ENCODE results near the gene SYTL3. TPM values are rescaled to one million over a fixed set of nuclear protein-coding genes. Genes with fewer than 3 reads are reported as not detected.

SYTL3 gene
- polyA plus RNA-seq, 1 donor (not counting 4 experiments of a cell fraction or from before 2014, with no cell fraction given) = 1.4 TPM

DNA sequence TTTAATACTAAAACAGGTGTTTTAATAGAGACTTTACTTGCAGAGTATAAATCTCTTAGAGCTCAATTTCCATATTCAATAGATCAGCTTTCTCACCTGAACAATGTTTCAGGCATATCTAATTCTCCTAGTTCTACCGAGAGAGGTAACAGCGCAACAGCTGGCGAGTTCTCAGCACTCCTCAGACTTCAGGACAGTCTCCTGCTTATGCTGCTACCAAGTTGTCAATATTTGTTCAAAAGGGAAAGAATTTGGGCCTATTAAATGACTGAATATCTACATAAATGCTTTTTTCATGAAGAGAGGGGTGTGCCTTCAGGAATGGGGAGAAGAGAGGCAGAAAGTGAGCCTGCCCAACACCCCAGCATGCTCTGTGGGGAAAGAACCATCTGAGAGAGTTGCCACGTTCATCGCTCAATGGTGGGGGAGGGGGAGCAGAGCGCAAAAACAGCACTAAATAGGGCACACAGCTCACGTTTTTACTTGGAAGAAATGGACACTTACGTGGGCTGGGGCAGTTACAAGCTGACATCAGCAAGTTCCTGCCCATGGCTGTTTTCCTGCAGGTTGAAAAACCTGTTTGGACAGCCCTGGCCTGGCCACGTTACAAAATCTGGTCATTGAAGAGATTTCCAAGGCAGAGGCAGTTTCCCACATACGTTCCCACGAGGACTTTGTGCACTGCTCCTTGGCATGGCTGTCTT lies 131.3 kb downstream of the SYTL3 start:
- Histone ChIP-seq H3K4me2 (ENCODE audit: control insufficient read depth, extremely low read depth, insufficient read depth, low read depth, low read length) (peak overlapping the region; percentile 2), H3K9ac (ENCODE audit: control insufficient read depth, extremely low read depth, insufficient read depth, low read length) (peak overlapping the region; percentile 10)

DNA sequence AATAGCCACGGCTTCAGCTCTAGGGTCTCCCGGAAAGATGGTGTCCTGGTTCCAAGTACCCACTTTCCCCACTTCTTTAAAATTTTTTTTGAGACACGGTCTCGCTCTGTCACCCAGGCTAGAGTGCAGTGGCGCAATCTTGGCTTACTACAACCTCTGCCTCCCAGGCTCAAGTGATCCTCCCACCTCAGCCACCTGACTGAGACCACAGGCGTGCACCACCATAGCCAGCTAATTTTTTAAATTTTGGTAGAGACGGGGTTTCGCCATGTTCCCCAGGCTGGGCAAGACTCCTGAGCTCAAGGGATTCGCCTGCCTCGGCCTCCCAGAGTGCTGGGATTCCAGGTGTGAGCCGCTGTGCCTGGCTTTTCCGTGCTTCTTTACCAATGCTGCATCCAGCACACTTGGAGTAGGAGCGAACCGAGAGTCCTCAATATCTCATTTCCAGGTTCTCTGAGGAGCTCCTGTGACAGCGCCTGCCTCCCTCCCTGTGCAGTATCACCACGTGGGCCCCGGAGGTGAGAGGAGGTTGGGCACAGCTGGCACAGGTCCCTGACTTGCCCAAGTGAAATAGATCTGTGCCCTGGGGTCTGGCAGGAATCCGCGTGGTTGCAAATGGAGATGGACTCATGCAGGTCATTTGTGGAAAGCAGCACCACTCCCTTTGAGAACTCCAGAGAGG lies 132.0 kb downstream of the SYTL3 start:
- Histone ChIP-seq H4K20me1 (ENCODE audit: control insufficient read depth, extremely low read depth, insufficient read depth, low read length) (peaks cover 7% of the 10 kb centered on the region), H3K9me3 (ENCODE audit: control insufficient read depth, low read depth, low read length) (no peaks in the 10 kb centered on the region), H3K9ac (ENCODE audit: control insufficient read depth, extremely low read depth, insufficient read depth, low read length) (peak overlapping the region; percentile 10), H2AFZ (ENCODE audit: control insufficient read depth, low read length) (no peak overlapping the region), H3K4me3 (ENCODE audit: control insufficient read depth in 2 of 3, extremely low read depth in 1 of 3, insufficient read depth in 2 of 3, low read depth in 1 of 3, low read length in 3 of 3) (no peak overlapping the region), H3K4me1 (ENCODE audit: control insufficient read depth, extremely low read depth, insufficient read depth, low read length) (peaks cover 57% of the 10 kb centered on the region), H3K79me2 (ENCODE audit: control insufficient read depth, insufficient read depth, low read length) (peaks cover 69% of the 10 kb centered on the region), H3K27me3 (ENCODE audit: control insufficient read depth, extremely low read depth, insufficient read depth, low read length) (no peaks in the 10 kb centered on the region), H3K36me3 (ENCODE audit: control insufficient read depth in 2 of 2, extremely low read depth in 1 of 2, insufficient read depth in 2 of 2, low read length in 2 of 2) (peaks cover 62 to 67% of the 10 kb centered on the region in 2 experiments), H3K9me1 (ENCODE audit: control insufficient read depth, extremely low read depth, insufficient read depth, low read length) (peaks cover 9% of the 10 kb centered on the region), H3K4me2 (ENCODE audit: control insufficient read depth, extremely low read depth, insufficient read depth, low read depth, low read length) (peak overlapping the region; percentile 2), H3K27ac (ENCODE audit: control insufficient read depth, insufficient read depth, low read length) (peak overlapping the region; percentile 21)
- TF ChIP-seq, protein P1, sequence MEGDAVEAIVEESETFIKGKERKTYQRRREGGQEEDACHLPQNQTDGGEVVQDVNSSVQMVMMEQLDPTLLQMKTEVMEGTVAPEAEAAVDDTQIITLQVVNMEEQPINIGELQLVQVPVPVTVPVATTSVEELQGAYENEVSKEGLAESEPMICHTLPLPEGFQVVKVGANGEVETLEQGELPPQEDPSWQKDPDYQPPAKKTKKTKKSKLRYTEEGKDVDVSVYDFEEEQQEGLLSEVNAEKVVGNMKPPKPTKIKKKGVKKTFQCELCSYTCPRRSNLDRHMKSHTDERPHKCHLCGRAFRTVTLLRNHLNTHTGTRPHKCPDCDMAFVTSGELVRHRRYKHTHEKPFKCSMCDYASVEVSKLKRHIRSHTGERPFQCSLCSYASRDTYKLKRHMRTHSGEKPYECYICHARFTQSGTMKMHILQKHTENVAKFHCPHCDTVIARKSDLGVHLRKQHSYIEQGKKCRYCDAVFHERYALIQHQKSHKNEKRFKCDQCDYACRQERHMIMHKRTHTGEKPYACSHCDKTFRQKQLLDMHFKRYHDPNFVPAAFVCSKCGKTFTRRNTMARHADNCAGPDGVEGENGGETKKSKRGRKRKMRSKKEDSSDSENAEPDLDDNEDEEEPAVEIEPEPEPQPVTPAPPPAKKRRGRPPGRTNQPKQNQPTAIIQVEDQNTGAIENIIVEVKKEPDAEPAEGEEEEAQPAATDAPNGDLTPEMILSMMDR (optimal IDR thresholded peaks at IDR 0.05 in 1 of 3, IDR thresholded peaks at IDR 0.05 in 1 of 3, conservative IDR thresholded peaks at IDR 0.05 in 1 of 3; ENCODE audit: extremely low read depth in 1 of 3, insufficient read depth in 2 of 3, low read length in 3 of 3) = no peak
- no peak for TF ChIP-seq EZH2 (IDR thresholded peaks at IDR 0.05; ENCODE audit: low read length)
- dilution Hi-C loops (cut with MboI; ENCODE audit: extremely low pct_ligation_motif_present, low sequenced_read_pairs) = no loop called here
- DNase-seq (ENCODE audit: low read depth, low spot score) (no peak), FAIRE-seq (no peak)

More for the DNA sequence above, 131.3 kb downstream of the SYTL3 start:
- FAIRE-seq = peak; percentile 81
- no peaks in the 10 kb centered on the region for H3K9me3 ChIP-seq (ENCODE audit: control insufficient read depth, low read depth, low read length)
- peaks cover 73% of the 10 kb centered on the region for H3K79me2 ChIP-seq (ENCODE audit: control insufficient read depth, insufficient read depth, low read length)
- H3K27ac ChIP-seq (ENCODE audit: control insufficient read depth, insufficient read depth, low read length) = peak overlapping the region; percentile 21
- H3K27me3 ChIP-seq (ENCODE audit: control insufficient read depth, extremely low read depth, insufficient read depth, low read length) = no peaks in the 10 kb centered on the region
- H3K36me3 ChIP-seq (ENCODE audit: control insufficient read depth in 2 of 2, extremely low read depth in 1 of 2, insufficient read depth in 2 of 2, low read length in 2 of 2) = peaks cover 62 to 73% of the 10 kb centered on the region in 2 experiments
- no peak overlapping the region for H2AFZ ChIP-seq (ENCODE audit: control insufficient read depth, low read length)
- peaks cover 10% of the 10 kb centered on the region for H3K9me1 ChIP-seq (ENCODE audit: control insufficient read depth, extremely low read depth, insufficient read depth, low read length)
- no peak for DNase-seq (ENCODE audit: low read depth, low spot score)
- H4K20me1 ChIP-seq (ENCODE audit: control insufficient read depth, extremely low read depth, insufficient read depth, low read length) = peaks cover 7% of the 10 kb centered on the region
- no peak overlapping the region for H3K4me3 ChIP-seq (ENCODE audit: control insufficient read depth in 2 of 3, extremely low read depth in 1 of 3, insufficient read depth in 2 of 3, low read depth in 1 of 3, low read length in 3 of 3)
- dilution Hi-C loops (cut with MboI; ENCODE audit: extremely low pct_ligation_motif_present, low sequenced_read_pairs) = no loop called here
- peaks cover 50% of the 10 kb centered on the region for H3K4me1 ChIP-seq (ENCODE audit: control insufficient read depth, extremely low read depth, insufficient read depth, low read length)
- TF ChIP-seq, protein P1 (optimal IDR thresholded peaks at IDR 0.05 in 1 of 3, IDR thresholded peaks at IDR 0.05 in 1 of 3, conservative IDR thresholded peaks at IDR 0.05 in 1 of 3; ENCODE audit: extremely low read depth in 1 of 3, insufficient read depth in 2 of 3, low read length in 3 of 3) = no peak
- no peak for TF ChIP-seq EZH2 (IDR thresholded peaks at IDR 0.05; ENCODE audit: low read length)

Data from keratinocyte (primary cell).